ENCODE measurements around the gene BRAF. TPM values are rescaled to one million over a fixed set of nuclear protein-coding genes. Genes with fewer than 3 reads are reported as not detected.

The BRAF gene
- total RNA-seq, 1 experiment from 2014 or later: 15.2 TPM

GRCh38 chr7:140674356-140674800 is 250.4 kb downstream of the BRAF start:
- ChIA-PET CTCF (interaction anchor here (0.9 kb wide), 1 partner anchor 13 kb away, joined by 3 read pairs; no protein-coding TSS in a partner anchor), POLR2A (ENCODE audit: unreplicated experiment) (interaction anchor here (0.7 kb wide), 1 partner anchor 73 kb away, joined by 3 read pairs; no protein-coding TSS in a partner anchor)
- Histone ChIP-seq H3K9ac (ENCODE audit: low read length) (0 out of 2 replicates have a peak overlapping the region, but pooled peaks have one; percentile 78), H3K4me2 (ENCODE audit: low read length) (peak overlapping the region; percentile 96), H4K20me1 (ENCODE audit: low read length) (no peaks in the 10 kb centered on the region), H3K27me3 (ENCODE audit: low read length) (no peaks in the 10 kb centered on the region), H3K4me1 (ENCODE audit: insufficient read depth, low read length) (peaks cover 25% of the 10 kb centered on the region), H3F3A (ENCODE audit: low read length, unreplicated experiment) (no peaks in the 10 kb centered on the region), H2AFZ (ENCODE audit: low read length) (peak overlapping the region; percentile 80), H3K79me2 (ENCODE audit: low read length) (peaks cover 15% of the 10 kb centered on the region; the same call in 1 of the 2 replicates), H3K27ac (ENCODE audit: low read length) (no peak overlapping the region), H3K9me2 (replicated peaks; ENCODE audit: low read length) (no peaks in the 10 kb centered on the region), H3K9me3 (ENCODE audit: low read length) (no peaks in the 10 kb centered on the region), H3K4me3 (ENCODE audit: low read length) (peak overlapping the region; percentile 71), H3K36me3 (ENCODE audit: low read depth, low read length) (no peaks in the 10 kb centered on the region)
- no peak for TF ChIP-seq EZH2 (IDR thresholded peaks at IDR 0.05; ENCODE audit: low read length, unreplicated experiment)
- no peak for TF ChIP-seq CTCF (conservative IDR thresholded peaks at IDR 0.05; ENCODE audit: low read depth, low read length)
- no peak for TF ChIP-seq EZH2phosphoT487 (IDR thresholded peaks at IDR 0.05; ENCODE audit: borderline replicate concordance, low read length)
- no TSS peak for BruUV-seq (replicated peaks)
- intact Hi-C loops (cut with micrococcal nuclease): loop anchor here (2.0 to 10.0 kb wide), 3 partner anchors 130 to 338 kb away; partner anchors contain the start of gene BRAF
- ATAC-seq (no peak), DNase-seq (peak; percentile 25)

GRCh38 chr7:140673774-140674155 is 251.0 kb downstream of the BRAF start:
- no peaks in the 10 kb centered on the region for H4K20me1 ChIP-seq (ENCODE audit: low read length)
- H3K27me3 ChIP-seq (ENCODE audit: low read length): no peaks in the 10 kb centered on the region
- H3K4me3 ChIP-seq (ENCODE audit: low read length): peak overlapping the region; percentile 71
- POLR2A ChIA-PET (ENCODE audit: unreplicated experiment): interaction anchor here (0.7 kb wide), 2 partner anchors 74 to 78 kb away, joined by 3 to 4 read pairs; no protein-coding TSS in a partner anchor
- no peaks in the 10 kb centered on the region for H3K36me3 ChIP-seq (ENCODE audit: low read depth, low read length)
- no peak for TF ChIP-seq CTCF (conservative IDR thresholded peaks at IDR 0.05; ENCODE audit: low read depth, low read length)
- no peak for TF ChIP-seq EZH2 (IDR thresholded peaks at IDR 0.05; ENCODE audit: low read length, unreplicated experiment)
- no peak for TF ChIP-seq EZH2phosphoT487 (IDR thresholded peaks at IDR 0.05; ENCODE audit: borderline replicate concordance, low read length)
- H3K4me1 ChIP-seq (ENCODE audit: insufficient read depth, low read length): peaks cover 25% of the 10 kb centered on the region
- ATAC-seq: peak; percentile 12
- no peak overlapping the region for H3K27ac ChIP-seq (ENCODE audit: low read length)
- BruUV-seq (replicated peaks): TSS peak; percentile 52
- H2AFZ ChIP-seq (ENCODE audit: low read length): peak overlapping the region; percentile 80
- CTCF ChIA-PET: interaction anchor here (0.5 to 0.9 kb wide), 2 partner anchors 12 to 134 kb away, joined by 3 to 14 read pairs; no protein-coding TSS in a partner anchor
- peak overlapping the region; percentile 96 for H3K4me2 ChIP-seq (ENCODE audit: low read length)
- no peaks in the 10 kb centered on the region for H3K9me3 ChIP-seq (ENCODE audit: low read length)
- peak; percentile 18 for DNase-seq
- H3K9me2 ChIP-seq (replicated peaks; ENCODE audit: low read length): no peaks in the 10 kb centered on the region
- H3K9ac ChIP-seq (ENCODE audit: low read length): peak overlapping the region; percentile 78
- peaks cover 15% of the 10 kb centered on the region; the same call in 1 of the 2 replicates for H3K79me2 ChIP-seq (ENCODE audit: low read length)
- H3F3A ChIP-seq (ENCODE audit: low read length, unreplicated experiment): no peaks in the 10 kb centered on the region
- intact Hi-C loops (cut with micrococcal nuclease): loop anchor here (1.0 to 10.0 kb wide), 4 partner anchors 23 to 339 kb away; partner anchors contain the start of genes BRAF and NDUFB2

Measured in PC-3 (cell line).